ENCODE results near the gene HSP90AA1.

HSP90AA1 gene

GRCh38 chr14:102035914-102036313 lies 50.9 kb downstream of the HSP90AA1 start:
- no peak for DNase-seq

GRCh38 chr14:102034301-102034700 lies 52.5 kb downstream of the HSP90AA1 start:
- DNase-seq: no peak

DNA sequence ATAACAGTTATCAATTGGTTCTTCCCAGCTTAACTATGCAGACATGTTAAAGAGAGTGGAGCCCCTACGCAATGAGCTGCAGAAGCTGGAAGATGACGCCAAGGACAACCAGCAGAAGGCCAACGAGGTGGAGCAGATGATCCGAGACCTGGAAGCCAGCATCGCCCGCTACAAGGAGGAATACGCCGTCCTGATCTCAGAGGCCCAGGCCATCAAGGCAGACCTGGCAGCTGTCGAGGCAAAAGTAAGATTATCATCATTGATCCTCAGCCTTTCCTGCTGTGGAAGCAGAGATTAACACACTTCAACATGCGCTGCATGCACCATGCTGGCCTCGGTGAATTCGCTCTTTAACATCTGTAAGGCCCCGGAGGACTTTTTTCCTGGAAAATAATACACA lies 53.6 kb downstream of the HSP90AA1 start:
- DNase-seq: no peak
